ENCODE results near the gene ZBTB6. TPM values are rescaled to one million over a fixed set of nuclear protein-coding genes. Genes with fewer than 3 reads are reported as not detected.
A peak's percentile ranks its signal among the peaks of the same experiment; 100 is the strongest.

The ZBTB6 gene, protein sequence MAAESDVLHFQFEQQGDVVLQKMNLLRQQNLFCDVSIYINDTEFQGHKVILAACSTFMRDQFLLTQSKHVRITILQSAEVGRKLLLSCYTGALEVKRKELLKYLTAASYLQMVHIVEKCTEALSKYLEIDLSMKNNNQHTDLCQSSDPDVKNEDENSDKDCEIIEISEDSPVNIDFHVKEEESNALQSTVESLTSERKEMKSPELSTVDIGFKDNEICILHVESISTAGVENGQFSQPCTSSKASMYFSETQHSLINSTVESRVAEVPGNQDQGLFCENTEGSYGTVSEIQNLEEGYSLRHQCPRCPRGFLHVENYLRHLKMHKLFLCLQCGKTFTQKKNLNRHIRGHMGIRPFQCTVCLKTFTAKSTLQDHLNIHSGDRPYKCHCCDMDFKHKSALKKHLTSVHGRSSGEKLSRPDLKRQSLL
- 1 to 10 TPM; 3.3 to 5.7 TPM for total RNA-seq

DNA sequence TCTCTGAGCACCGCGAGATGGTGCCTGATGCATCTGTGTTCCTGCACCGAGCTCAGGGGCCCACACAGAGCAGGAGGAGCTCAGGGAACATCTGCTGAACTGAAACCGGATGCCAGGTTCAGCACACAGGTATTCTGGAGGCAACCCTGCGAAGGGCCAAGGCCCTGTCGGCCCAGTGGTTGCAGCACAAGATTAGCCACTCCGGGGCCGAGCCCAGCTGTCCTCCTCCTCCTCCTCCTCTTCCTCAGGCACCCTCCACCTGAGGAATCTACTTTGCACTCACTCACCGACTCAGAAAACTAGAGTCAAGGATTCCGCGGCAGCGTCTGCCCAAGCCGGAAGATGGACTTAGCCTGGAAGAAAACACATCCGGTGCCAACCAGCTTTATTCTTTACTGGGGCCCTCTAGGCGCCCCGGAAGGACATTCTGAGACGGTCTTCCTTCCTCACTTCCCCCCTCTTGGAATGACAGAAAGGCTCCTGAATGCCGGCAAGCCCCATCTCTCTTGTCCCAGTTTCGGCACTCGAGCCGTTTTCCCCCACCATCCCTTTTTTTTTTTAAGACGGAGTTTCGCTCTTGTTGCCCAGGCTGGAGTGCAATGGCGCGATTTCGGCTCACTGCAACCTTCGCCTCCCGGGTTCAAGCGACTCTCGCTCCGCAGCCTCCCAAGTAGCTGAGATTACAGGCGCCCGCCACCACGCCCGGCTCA lies at the start of gene ZBTB6:
ZBTB6 (minus strand) TSS at position 360 of the 710 bp plus-strand sequence. CDS start 1,251 bp downstream, outside the sequence.
- Histone ChIP-seq H3K4me3 (peak within 1 kb of the TSS; percentile 54 to 74), H3K9me3 (no peaks in the 10 kb centered on the region), H3K27ac (peak within 1 kb of the TSS; percentile 50 to 87 (median 65)), H3K27me3 (no peaks in the 10 kb centered on the region), H3K36me3 (replicated peaks in 1 of 2; ENCODE audit: insufficient read depth in 1 of 2, low read depth in 2 of 2) (peaks cover 0 to 3% of the 10 kb centered on the region in 2 donors), H3K4me1 (peaks cover 16% of the 10 kb centered on the region)
- intact Hi-C loops (cut with DNase I): no loop called here
- peak; percentile 69 to 80 (median 76) for DNase-seq
- ATAC-seq: peak; percentile 95
- WGBS, 2 donors: 1% methylated on average over 30 to 35 of the region's 35 CpGs
- peak in 2 of 3 donors; percentile 52 to 64 for TF ChIP-seq POLR2A (IDR thresholded peaks at IDR 0.05)
- TF ChIP-seq, protein P1, sequence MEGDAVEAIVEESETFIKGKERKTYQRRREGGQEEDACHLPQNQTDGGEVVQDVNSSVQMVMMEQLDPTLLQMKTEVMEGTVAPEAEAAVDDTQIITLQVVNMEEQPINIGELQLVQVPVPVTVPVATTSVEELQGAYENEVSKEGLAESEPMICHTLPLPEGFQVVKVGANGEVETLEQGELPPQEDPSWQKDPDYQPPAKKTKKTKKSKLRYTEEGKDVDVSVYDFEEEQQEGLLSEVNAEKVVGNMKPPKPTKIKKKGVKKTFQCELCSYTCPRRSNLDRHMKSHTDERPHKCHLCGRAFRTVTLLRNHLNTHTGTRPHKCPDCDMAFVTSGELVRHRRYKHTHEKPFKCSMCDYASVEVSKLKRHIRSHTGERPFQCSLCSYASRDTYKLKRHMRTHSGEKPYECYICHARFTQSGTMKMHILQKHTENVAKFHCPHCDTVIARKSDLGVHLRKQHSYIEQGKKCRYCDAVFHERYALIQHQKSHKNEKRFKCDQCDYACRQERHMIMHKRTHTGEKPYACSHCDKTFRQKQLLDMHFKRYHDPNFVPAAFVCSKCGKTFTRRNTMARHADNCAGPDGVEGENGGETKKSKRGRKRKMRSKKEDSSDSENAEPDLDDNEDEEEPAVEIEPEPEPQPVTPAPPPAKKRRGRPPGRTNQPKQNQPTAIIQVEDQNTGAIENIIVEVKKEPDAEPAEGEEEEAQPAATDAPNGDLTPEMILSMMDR (IDR thresholded peaks at IDR 0.05): no peak

DNA sequence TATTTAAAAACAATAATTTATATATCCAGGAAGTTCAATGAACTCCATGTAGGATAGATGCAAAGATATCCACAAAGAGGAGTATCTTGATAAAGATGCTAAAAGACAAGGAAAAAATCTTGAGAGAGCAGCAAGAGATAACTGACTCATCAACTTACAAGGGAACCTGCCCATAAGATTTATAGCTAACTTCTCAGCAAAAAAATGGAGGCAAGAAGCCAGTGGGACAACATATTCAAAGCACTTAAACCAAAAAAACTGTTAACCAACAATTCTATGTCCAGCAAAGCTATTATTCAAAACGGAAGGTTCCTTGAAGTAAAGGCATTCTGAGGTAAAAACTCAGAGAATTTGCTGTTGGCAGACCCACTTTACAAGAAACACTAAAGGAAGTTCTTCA lies 48.0 kb upstream of the ZBTB6 start:
- no peaks in the 10 kb centered on the region for H3K9me3 ChIP-seq
- no peak for TF ChIP-seq POLR2A (IDR thresholded peaks at IDR 0.05)
- TF ChIP-seq, protein P1 (IDR thresholded peaks at IDR 0.05): no peak
- H3K36me3 ChIP-seq (replicated peaks in 1 of 2; ENCODE audit: insufficient read depth in 1 of 2, low read depth in 2 of 2): no peaks in the 10 kb centered on the region
- no peak for ATAC-seq
- no peak overlapping the region for H3K4me3 ChIP-seq
- DNase-seq: no peak
- intact Hi-C loops (cut with DNase I): no loop called here
- H3K4me1 ChIP-seq: no peaks in the 10 kb centered on the region
- no peak overlapping the region for H3K27ac ChIP-seq
- H3K27me3 ChIP-seq: no peaks in the 10 kb centered on the region
- WGBS, 2 donors: 86 to 94% methylated on average over 1 of the region's 1 CpG

DNA sequence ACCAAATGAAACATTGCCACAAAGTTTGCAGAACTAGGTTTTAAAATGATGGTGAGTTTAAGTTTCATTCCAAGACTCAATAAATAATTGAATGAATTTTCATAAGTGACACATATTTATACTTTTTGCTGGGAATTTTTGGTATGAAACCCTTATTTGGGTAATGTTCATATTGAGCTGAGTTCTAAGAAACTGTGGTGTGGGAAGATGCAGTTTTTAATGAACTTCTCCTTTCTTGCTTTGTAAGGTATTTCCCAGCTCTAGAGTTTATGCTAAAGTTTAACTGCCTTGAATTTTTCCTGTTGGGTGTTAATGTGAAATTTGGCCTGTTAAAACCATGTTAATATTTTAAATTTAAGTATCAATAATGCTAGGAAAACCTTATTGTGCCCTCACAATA lies 42.8 kb upstream of the ZBTB6 start:
- ATAC-seq (no peak), DNase-seq (no peak)
- Histone ChIP-seq H3K9me3 (no peaks in the 10 kb centered on the region), H3K4me3 (no peak overlapping the region), H3K27ac (no peak overlapping the region), H3K27me3 (no peaks in the 10 kb centered on the region), H3K4me1 (peaks cover 35% of the 10 kb centered on the region), H3K36me3 (replicated peaks in 1 of 2; ENCODE audit: insufficient read depth in 1 of 2, low read depth in 2 of 2) (no peaks in the 10 kb centered on the region)
- TF ChIP-seq, protein P1 (IDR thresholded peaks at IDR 0.05): no peak
- no peak for TF ChIP-seq POLR2A (IDR thresholded peaks at IDR 0.05)
- intact Hi-C loops (cut with DNase I): no loop called here

DNA sequence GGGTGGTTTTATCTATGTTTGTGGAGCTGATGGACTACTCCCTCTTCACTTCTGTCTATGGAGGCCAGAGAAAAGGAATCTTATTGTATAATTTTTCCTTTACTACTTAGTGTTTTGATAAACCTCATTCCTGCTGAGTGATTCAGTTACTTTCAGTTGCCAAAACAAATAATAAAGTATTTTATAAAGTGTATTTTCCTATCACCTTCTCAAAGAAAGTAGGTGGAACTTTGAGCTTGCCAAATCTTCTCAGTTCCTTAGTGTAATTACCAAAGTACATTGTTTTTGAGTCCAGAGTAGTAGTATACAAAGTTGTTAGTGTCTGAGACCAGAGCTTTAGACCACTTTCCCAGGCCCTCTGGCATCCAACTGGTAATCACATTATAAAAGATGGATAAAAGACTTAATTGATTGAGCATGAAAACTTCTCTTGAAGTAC lies 41.1 kb upstream of the ZBTB6 start:
- DNase-seq (no peak), ATAC-seq (peak; percentile 18)
- Histone ChIP-seq H3K27me3 (no peaks in the 10 kb centered on the region), H3K4me3 (no peak overlapping the region), H3K27ac (peak overlapping the region in 2 of 4 donors; percentile 33 to 44), H3K36me3 (replicated peaks in 1 of 2; ENCODE audit: insufficient read depth in 1 of 2, low read depth in 2 of 2) (no peaks in the 10 kb centered on the region), H3K9me3 (no peaks in the 10 kb centered on the region), H3K4me1 (peaks cover 46% of the 10 kb centered on the region)
- no peak for TF ChIP-seq POLR2A (IDR thresholded peaks at IDR 0.05)
- TF ChIP-seq, protein P1 (IDR thresholded peaks at IDR 0.05): no peak
- intact Hi-C loops (cut with DNase I): no loop called here
